ENCODE results near the gene TAF1A.

TAF1A gene

DNA sequence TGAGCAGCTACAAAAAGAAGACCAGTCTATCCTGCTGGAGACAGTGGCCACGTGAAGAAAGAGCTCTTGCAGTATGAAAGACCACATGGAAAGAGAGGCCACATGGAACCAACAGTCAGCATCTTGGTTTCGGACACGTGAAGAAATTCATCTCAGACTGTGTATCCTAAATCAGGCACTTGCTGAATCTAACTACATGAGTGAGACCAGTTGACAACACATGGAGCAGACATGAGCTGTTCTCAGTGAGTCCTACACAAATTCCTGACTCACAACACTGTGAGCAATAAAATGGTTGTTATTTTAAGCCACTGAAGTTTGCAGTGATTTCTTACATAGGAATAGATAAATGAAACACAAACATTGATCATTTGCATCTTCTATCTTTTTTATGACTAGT is 2.4 kb upstream of the TAF1A start:
- no peaks in the 10 kb centered on the region for H3K9me3 ChIP-seq (ENCODE audit: insufficient read depth, low read length)
- H3K9me2 ChIP-seq (replicated peaks; ENCODE audit: insufficient read depth, low read length), result no peaks in the 10 kb centered on the region
- TF ChIP-seq EZH2phosphoT487 (conservative IDR thresholded peaks at IDR 0.05; ENCODE audit: low read length), result no peak
- TF ChIP-seq, protein P1, sequence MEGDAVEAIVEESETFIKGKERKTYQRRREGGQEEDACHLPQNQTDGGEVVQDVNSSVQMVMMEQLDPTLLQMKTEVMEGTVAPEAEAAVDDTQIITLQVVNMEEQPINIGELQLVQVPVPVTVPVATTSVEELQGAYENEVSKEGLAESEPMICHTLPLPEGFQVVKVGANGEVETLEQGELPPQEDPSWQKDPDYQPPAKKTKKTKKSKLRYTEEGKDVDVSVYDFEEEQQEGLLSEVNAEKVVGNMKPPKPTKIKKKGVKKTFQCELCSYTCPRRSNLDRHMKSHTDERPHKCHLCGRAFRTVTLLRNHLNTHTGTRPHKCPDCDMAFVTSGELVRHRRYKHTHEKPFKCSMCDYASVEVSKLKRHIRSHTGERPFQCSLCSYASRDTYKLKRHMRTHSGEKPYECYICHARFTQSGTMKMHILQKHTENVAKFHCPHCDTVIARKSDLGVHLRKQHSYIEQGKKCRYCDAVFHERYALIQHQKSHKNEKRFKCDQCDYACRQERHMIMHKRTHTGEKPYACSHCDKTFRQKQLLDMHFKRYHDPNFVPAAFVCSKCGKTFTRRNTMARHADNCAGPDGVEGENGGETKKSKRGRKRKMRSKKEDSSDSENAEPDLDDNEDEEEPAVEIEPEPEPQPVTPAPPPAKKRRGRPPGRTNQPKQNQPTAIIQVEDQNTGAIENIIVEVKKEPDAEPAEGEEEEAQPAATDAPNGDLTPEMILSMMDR (IDR thresholded peaks at IDR 0.05; ENCODE audit: insufficient read depth, low read length, poor library complexity, severe bottlenecking), result no peak

DNA sequence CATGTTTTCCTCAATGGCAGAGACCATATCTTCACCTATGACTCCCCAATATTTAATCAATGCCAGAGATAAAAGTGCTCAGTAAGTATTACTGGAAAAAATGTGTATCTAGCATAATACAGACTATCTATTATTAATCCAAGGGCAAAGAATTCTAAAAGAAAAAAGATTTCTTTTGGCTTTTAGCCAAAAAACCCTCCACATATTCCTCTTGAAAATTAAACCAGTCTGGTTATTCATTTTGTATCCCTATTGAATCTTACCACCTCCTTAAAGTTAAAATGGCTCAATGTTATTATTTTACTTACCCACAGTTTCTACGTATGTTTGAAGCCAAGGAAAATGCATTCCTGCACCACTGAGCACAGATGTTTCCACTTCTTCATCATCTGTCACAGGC is 1.6 kb downstream of the TAF1A start:
- peaks cover 21% of the 10 kb centered on the region; the same call in 1 of the 2 replicates for H3K36me3 ChIP-seq (ENCODE audit: low read length)
- no peak overlapping the region for H3K4me3 ChIP-seq (ENCODE audit: insufficient read depth, low read length, poor library complexity, severe bottlenecking)
- H3K27me3 ChIP-seq (ENCODE audit: low read length), result no peaks in the 10 kb centered on the region

More for the DNA sequence above, 2.4 kb upstream of the TAF1A start:
- no peak overlapping the region for H3K9ac ChIP-seq (ENCODE audit: low read length)
- no peak overlapping the region for H3K27ac ChIP-seq (ENCODE audit: low read depth, low read length)
- no peaks in the 10 kb centered on the region for H3K27me3 ChIP-seq (ENCODE audit: low read length)
- H3K4me3 ChIP-seq (ENCODE audit: insufficient read depth, low read length, poor library complexity, severe bottlenecking), result no peak overlapping the region
- peaks cover 2% of the 10 kb centered on the region; the same call in 1 of the 2 replicates for H3K36me3 ChIP-seq (ENCODE audit: low read length)
- no peaks in the 10 kb centered on the region for H3F3A ChIP-seq (ENCODE audit: insufficient read depth)
- no peaks in the 10 kb centered on the region for H4K20me1 ChIP-seq (ENCODE audit: low read depth, low read length)
- peaks cover 20% of the 10 kb centered on the region for H3K79me2 ChIP-seq (ENCODE audit: insufficient read depth, low read length)
- H3K4me2 ChIP-seq (ENCODE audit: low read depth, low read length, poor library complexity, severe bottlenecking), result no peak overlapping the region
- H2AFZ ChIP-seq (ENCODE audit: low read depth, low read length, severe bottlenecking), result peak overlapping the region; percentile 1

DNA sequence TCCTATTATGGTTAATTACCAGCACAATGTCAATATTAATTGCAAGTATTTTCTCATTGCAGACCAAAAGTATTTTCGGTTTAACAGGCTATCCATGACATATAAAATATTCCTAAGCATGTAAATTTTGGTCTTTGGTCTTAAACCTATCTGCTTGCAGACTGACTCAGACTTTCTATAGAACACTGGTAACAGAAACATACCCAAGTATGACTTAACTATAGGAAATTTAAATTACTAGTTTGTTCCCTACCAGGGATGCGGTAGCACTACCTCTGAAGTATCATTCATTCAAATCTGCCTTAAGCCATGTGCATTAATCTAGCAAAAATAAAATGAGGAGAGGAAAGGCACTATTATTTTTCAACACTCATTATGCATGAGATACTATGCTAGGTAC is 2.9 kb downstream of the TAF1A start:
- no peak overlapping the region for H3K4me2 ChIP-seq (ENCODE audit: low read depth, low read length, poor library complexity, severe bottlenecking)
- H3K27me3 ChIP-seq (ENCODE audit: low read length), result no peaks in the 10 kb centered on the region
- no peaks in the 10 kb centered on the region for H4K20me1 ChIP-seq (ENCODE audit: low read depth, low read length)
- H2AFZ ChIP-seq (ENCODE audit: low read depth, low read length, severe bottlenecking), result no peak overlapping the region
- H3K36me3 ChIP-seq (ENCODE audit: low read length), result peaks cover 28% of the 10 kb centered on the region
- no peaks in the 10 kb centered on the region for H3F3A ChIP-seq (ENCODE audit: insufficient read depth)
- no peaks in the 10 kb centered on the region for H3K9me2 ChIP-seq (replicated peaks; ENCODE audit: insufficient read depth, low read length)
- H3K27ac ChIP-seq (ENCODE audit: low read depth, low read length), result no peak overlapping the region
- H3K79me2 ChIP-seq (ENCODE audit: insufficient read depth, low read length), result peaks cover 42% of the 10 kb centered on the region
- H3K4me3 ChIP-seq (ENCODE audit: insufficient read depth, low read length, poor library complexity, severe bottlenecking), result no peak overlapping the region
- no peak for TF ChIP-seq EZH2phosphoT487 (conservative IDR thresholded peaks at IDR 0.05; ENCODE audit: low read length)
- TF ChIP-seq, protein P1 (IDR thresholded peaks at IDR 0.05; ENCODE audit: insufficient read depth, low read length, poor library complexity, severe bottlenecking), result no peak
- no peaks in the 10 kb centered on the region for H3K9me3 ChIP-seq (ENCODE audit: insufficient read depth, low read length)
- no peak overlapping the region for H3K9ac ChIP-seq (ENCODE audit: low read length)

More for the DNA sequence above, 1.6 kb downstream of the TAF1A start:
- TF ChIP-seq, protein P1 (IDR thresholded peaks at IDR 0.05; ENCODE audit: insufficient read depth, low read length, poor library complexity, severe bottlenecking), result no peak
- TF ChIP-seq EZH2phosphoT487 (conservative IDR thresholded peaks at IDR 0.05; ENCODE audit: low read length), result no peak
- Histone ChIP-seq H3K9me3 (ENCODE audit: insufficient read depth, low read length) (no peaks in the 10 kb centered on the region), H2AFZ (ENCODE audit: low read depth, low read length, severe bottlenecking) (no peak overlapping the region), H3K9ac (ENCODE audit: low read length) (no peak overlapping the region; the same call in 1 of the 2 replicates), H4K20me1 (ENCODE audit: low read depth, low read length) (no peaks in the 10 kb centered on the region), H3K27ac (ENCODE audit: low read depth, low read length) (no peak overlapping the region), H3K4me2 (ENCODE audit: low read depth, low read length, poor library complexity, severe bottlenecking) (peak overlapping the region; percentile 97), H3K79me2 (ENCODE audit: insufficient read depth, low read length) (peaks cover 42% of the 10 kb centered on the region), H3K9me2 (replicated peaks; ENCODE audit: insufficient read depth, low read length) (no peaks in the 10 kb centered on the region), H3F3A (ENCODE audit: insufficient read depth) (no peaks in the 10 kb centered on the region)

All from SU-DHL-6 (cell line).